Bladder microvascular endothelial cell (primary cell): ENCODE measurements around the gene SCG5. TPM values are rescaled to one million over a fixed set of nuclear protein-coding genes. Genes with fewer than 3 reads are reported as not detected.

Experiments
- total RNA-seq: library from RNA; depleted of rRNA; stranded (reverse); fragments of >200 nt; gene quantifications from 2 replicates; pipeline ENCODE4 v1.2.3, GENCODE V29; 2014

SCG5 gene
- 0.49 and 0.82 TPM in 2 replicates for total RNA-seq

GRCh38 chr15:32641517-32642059, at the start of gene SCG5:
Gene SCG5, plus strand, starts transcription at chr15:32641710. Its CDS starts 1,883 bp downstream, at chr15:32643593.

GRCh38 chr15:32593151-32593550, 48.4 kb upstream of the SCG5 start, which contains the start of gene GOLGA8N:
Gene GOLGA8N, plus strand, starts transcription at chr15:32593456.

GRCh38 chr15:32615051-32615870, 26.2 kb upstream of the SCG5 start, which contains the start of gene ARHGAP11A:
Gene ARHGAP11A, plus strand, starts transcription at chr15:32615504. Its CDS starts 708 bp downstream, at chr15:32616212.

GRCh38 chr15:32717426-32718226, 76.1 kb downstream of the SCG5 start, which contains the start of gene GREM1:
Gene GREM1, plus strand, starts transcription at chr15:32718004. Its CDS starts 12,687 bp downstream, at chr15:32730691.

Other genes with a start within 250 kb of the SCG5 start
- gene GOLGA8K, start 238.4 kb upstream of the SCG5 start, total RNA-seq: 0.16 and 0.44 TPM in 2 replicates
- 0.16 and 0.63 TPM in 2 replicates for gene GOLGA8O, start 186.1 kb upstream of the SCG5 start, total RNA-seq
- 0.49 and 2.6 TPM in 2 replicates for gene GOLGA8N, start 48.3 kb upstream of the SCG5 start, total RNA-seq
- 13.5 and 15.4 TPM in 2 replicates for gene ARHGAP11A, start 26.2 kb upstream of the SCG5 start, total RNA-seq
- gene GREM1, start 76.3 kb downstream of the SCG5 start, total RNA-seq: 0.06 and 0.16 TPM in 2 replicates